OCI-LY3 (cell line): ENCODE results near the gene PIAS4.

Experiments used
- CTCF ChIP-seq: fragments of 200-600, 300-600 bp; sonication (generic); IDR thresholded peaks from 2 replicates; pipeline ENCODE4 v1.5.1; 2014; ENCODE audit warnings: antibody characterized with exemption, low read length, low read depth
- EZH2phosphoT487 ChIP-seq: fragments of 200-600 bp; shearing (Covaris generic); IDR thresholded peaks from 2 replicates; pipeline ENCODE4 v1.6.1; 2018; ENCODE audit warnings: antibody characterized with exemption, mixed run types, low read depth

- TF ChIP-seq CTCF (no peak), EZH2phosphoT487 (no peak)
Measured at GRCh38 chr19:4064149-4064495, 56.6 kb downstream of the PIAS4 start.
